ENCODE results near the gene FLG. TPM values are rescaled to one million over a fixed set of nuclear protein-coding genes. Genes with fewer than 3 reads are reported as not detected.

FLG gene
- total and polyA plus RNA-seq, 2 of the 4 experiments (the other 2 are of a cell fraction), result under 0.01 TPM; not detected in 1

- Histone ChIP-seq H3K9me3 (ENCODE audit: control insufficient read depth, insufficient read depth, low read length) (peaks cover 9% of the 10 kb centered on the region), H2AFZ (replicated peaks; ENCODE audit: low read length, poor library complexity) (no peak overlapping the region), H3K9me1 (ENCODE audit: insufficient read depth, low read length) (no peaks in the 10 kb centered on the region), H3K27ac (ENCODE audit: insufficient read depth, low read length) (no peak overlapping the region), H3K23ac (ENCODE audit: low read depth, low read length) (no peak overlapping the region), H3K4me3 (ENCODE audit: insufficient read depth, low read depth, low read length) (no peak overlapping the region), H4K91ac (ENCODE audit: insufficient read depth, low read depth, low read length) (no peak overlapping the region), H3K4ac (ENCODE audit: low read depth, low read length) (no peak overlapping the region), H2BK20ac (ENCODE audit: low read depth, low read length) (no peak overlapping the region), H3K14ac (replicated peaks; ENCODE audit: low read depth, low read length) (no peak overlapping the region), H3K4me2 (ENCODE audit: low read depth, low read length) (no peak overlapping the region), H2BK120ac (ENCODE audit: low read depth, low read length) (no peak overlapping the region), H3K79me1 (ENCODE audit: low read depth in 1 of 2, low read length in 2 of 2) (no peaks in the 10 kb centered on the region), H4K5ac (ENCODE audit: low read depth, low read length) (no peak overlapping the region), H2BK5ac (ENCODE audit: low read depth, low read length, poor library complexity, severe bottlenecking) (no peak overlapping the region), H2AK9ac (replicated peaks; ENCODE audit: low read depth, low read length, poor library complexity) (no peak overlapping the region), H4K8ac (ENCODE audit: low read depth in 2 of 2, low read length in 2 of 2) (no peak overlapping the region), H2BK15ac (ENCODE audit: low read depth, low read length) (no peak overlapping the region), H3K56ac (ENCODE audit: extremely low read depth, insufficient read depth, low read length) (no peak overlapping the region), H3K18ac (ENCODE audit: low read depth, low read length) (no peak overlapping the region), H4K20me1 (ENCODE audit: insufficient read depth, low read length) (no peaks in the 10 kb centered on the region; the same call in 1 of the 2 replicates), H2AK5ac (ENCODE audit: low read depth, low read length) (no peak overlapping the region), H3K4me1 (ENCODE audit: control insufficient read depth, insufficient read depth, low read length) (no peaks in the 10 kb centered on the region), H3K36me3 (ENCODE audit: control insufficient read depth, insufficient read depth, low read length) (no peaks in the 10 kb centered on the region), H3K9ac (ENCODE audit: low read depth, low read length) (no peak overlapping the region), H3K27me3 (ENCODE audit: control insufficient read depth, insufficient read depth, low read length) (no peaks in the 10 kb centered on the region)
- ChIA-PET POLR2A (ENCODE audit: unreplicated experiment) (no interaction called here), CTCF (no interaction called here)
- in situ Hi-C loops (cut with MboI; ENCODE audit: low sequenced_read_pairs) (no loop called here), intact Hi-C loops (cut with micrococcal nuclease) (no loop called here), dilution Hi-C loops (cut with HindIII; ENCODE audit: low sequenced_read_pairs, unreplicated experiment) (no loop called here)
- DNase-seq (no peak), ATAC-seq (ENCODE audit: low read depth) (no peak)
- WGBS, 2 experiments (ENCODE audit: extremely low coverage in 2 of 2, insufficient read length in 1 of 2), result no CpG with 5 or more reads among the region's 1 CpG
- no peak for TF ChIP-seq CEBPB (IDR thresholded peaks at IDR 0.05; ENCODE audit: low read depth, low read length)
- TF ChIP-seq MAFK (IDR thresholded peaks at IDR 0.05; ENCODE audit: low read depth, low read length), result no peak
- no peak for TF ChIP-seq CHD1 (IDR thresholded peaks at IDR 0.05; ENCODE audit: low read depth, low read length)
- TF ChIP-seq MXI1 (IDR thresholded peaks at IDR 0.05; ENCODE audit: borderline replicate concordance, low read depth, low read length), result no peak
- no peak for TF ChIP-seq RFX5 (IDR thresholded peaks at IDR 0.05; ENCODE audit: low read depth, low read length)
- TF ChIP-seq USF2 (IDR thresholded peaks at IDR 0.05; ENCODE audit: low read depth, low read length), result no peak
- TF ChIP-seq NFE2L2 (IDR thresholded peaks at IDR 0.05; ENCODE audit: low read depth, low read length), result no peak
- TF ChIP-seq MAZ (IDR thresholded peaks at IDR 0.05; ENCODE audit: borderline replicate concordance, low read depth, low read length), result no peak
- no TSS peak for BruUV-seq (replicated peaks)
Measured at GRCh38 chr1:152356736-152357135, 31.7 kb upstream of the FLG start.

Measured in IMR-90 (cell line).